Esophagus mucosa (tissue), 1 donor: ENCODE measurements around the gene KRT24. TPM values are rescaled to one million over a fixed set of nuclear protein-coding genes. Genes with fewer than 3 reads are reported as not detected.
"Not testable (repeated sequence)": the region's sequence is repeated elsewhere in the genome, so short reads cannot be mapped to it uniquely, and the experiment has no call there.

Source experiments
- ATAC-seq: fragments of 200-7000 bp; cut with Tn5 transposase; one replicate; pipeline ENCODE4 v1.9.1; 2020
- total RNA-seq: library from RNA; stranded (reverse); gene quantifications from one replicate; pipeline ENCODE4 v1.2.4, GENCODE V29; 2023
- donor health status: DM: yes; HTN: yes; CAD: no.

KRT24 gene
- 10.0 TPM for total RNA-seq

GRCh38 chr17:40703652-40704051, at the start of gene KRT24:
KRT24 (minus strand) TSS chr17:40703752; CDS start chr17:40703693, 59 bp downstream.
- peak; percentile 61 for ATAC-seq

DNA sequence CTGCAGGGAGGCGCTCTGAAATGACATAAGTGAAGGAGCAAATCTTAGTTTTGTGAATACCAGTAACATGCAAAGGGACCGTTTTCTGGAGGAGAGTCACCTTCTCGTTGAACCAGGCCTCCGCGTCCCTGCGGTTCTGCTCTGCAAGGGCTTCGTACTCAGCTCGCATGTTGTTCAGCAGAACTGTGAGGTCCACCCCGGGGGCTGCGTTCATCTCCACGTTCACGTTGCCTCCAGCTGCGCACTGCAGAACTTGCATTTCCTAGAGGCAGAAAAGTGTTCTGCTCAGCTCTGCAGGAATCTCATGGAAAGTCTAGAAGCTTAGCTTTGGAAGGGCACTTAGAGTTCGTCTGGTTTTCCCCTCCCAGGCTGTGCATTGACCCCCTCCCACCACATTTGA, 47.5 kb upstream of the KRT24 start:
- ATAC-seq: no peak

DNA sequence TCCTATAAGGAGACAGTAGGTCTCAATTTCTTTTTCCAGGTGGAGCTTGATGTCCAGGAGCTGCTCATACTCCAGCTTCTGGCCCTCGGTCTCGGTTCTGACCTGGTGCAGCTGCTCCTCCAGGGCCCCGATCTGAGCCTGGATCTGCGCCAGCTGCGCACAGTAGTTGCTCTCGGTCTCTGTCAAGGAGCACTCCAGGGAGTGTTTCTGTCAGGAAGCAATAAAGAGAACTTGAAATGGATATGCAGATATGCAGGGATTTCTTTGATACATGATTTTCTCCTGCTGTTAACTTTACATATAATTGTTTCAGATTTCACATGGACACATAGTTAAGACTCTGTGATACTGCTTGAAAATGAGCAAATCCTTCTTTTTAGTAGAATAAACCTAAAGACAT, 46.8 kb upstream of the KRT24 start:
- ATAC-seq: no peak

- not testable (repeated sequence) for ATAC-seq
These were observed 45.1 kb upstream of the KRT24 start for GRCh38 chr17:40748666-40749065.

DNA sequence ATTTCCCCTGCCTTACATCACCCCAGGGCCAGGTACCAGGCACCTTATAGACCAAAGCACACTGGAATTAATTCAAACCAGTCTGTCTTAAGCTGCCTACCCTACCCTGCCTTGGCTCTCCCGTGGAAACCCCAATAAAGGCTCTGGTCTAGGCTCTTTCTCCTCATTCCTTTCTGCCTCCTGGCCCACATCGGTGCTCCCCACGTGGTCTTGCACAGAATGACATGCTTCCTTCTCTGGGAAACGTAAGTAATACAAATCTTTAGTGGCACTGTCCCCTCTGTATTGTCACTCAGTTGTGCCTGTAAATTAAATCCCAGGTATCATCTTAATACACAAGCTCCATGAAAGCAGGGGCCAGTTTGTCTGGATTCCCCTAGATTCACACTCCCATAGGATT, 35.0 kb upstream of the KRT24 start:
- ATAC-seq: no peak

GRCh38 chr17:40735016-40735415, 31.5 kb upstream of the KRT24 start:
- peak; percentile 92 for ATAC-seq

GRCh38 chr17:40734018-40734417, 30.5 kb upstream of the KRT24 start:
- no peak for ATAC-seq

GRCh38 chr17:40730970-40731369, 27.4 kb upstream of the KRT24 start:
- ATAC-seq: no peak

- peak; percentile 75 for ATAC-seq
These were observed 24.1 kb upstream of the KRT24 start for GRCh38 chr17:40727447-40728231.

GRCh38 chr17:40726919-40727318, 23.4 kb upstream of the KRT24 start:
- ATAC-seq: peak; percentile 49

DNA sequence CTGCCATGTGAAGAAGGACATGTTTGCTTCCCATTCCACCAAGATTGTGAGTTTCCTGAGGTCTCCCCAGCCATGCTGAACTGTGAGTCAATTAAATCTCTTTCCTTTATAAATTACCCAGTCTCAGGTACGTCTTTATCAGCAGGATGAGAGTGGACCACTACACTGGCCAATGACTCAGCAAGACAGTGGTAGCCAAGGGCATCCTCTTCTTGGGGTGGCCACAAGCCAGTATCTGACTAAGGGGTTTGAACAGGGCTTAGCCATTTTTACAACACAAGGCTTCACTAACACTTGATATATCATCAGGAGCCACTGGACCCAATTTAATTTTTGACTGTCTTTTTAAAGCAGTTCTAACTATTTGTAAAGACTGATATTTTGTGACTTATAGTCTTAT, 21.1 kb upstream of the KRT24 start:
- no peak for ATAC-seq

GRCh38 chr17:40722241-40722640, 18.7 kb upstream of the KRT24 start:
- ATAC-seq: no peak

GRCh38 chr17:40720899-40721298, 17.3 kb upstream of the KRT24 start:
- ATAC-seq: no peak

DNA sequence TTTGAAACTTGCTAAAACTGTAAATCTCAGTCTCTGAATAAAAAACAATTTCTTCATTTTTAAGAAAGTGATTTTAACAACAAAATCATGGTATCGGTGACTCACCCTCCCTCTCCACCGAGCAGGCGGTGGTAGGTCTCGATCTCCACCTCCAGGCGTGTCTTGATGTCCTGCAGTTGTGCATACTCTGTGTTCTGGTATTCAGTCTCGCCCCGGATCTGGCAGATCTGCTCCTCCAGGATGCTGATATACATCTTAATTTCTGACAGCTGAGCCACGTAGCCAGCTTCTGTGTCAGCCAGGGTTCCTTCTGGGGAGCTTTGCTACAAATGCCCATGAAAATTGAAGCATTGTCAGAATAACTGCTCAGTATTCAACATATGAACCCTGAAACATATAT, 15.4 kb upstream of the KRT24 start:
- peak; percentile 70 for ATAC-seq

DNA sequence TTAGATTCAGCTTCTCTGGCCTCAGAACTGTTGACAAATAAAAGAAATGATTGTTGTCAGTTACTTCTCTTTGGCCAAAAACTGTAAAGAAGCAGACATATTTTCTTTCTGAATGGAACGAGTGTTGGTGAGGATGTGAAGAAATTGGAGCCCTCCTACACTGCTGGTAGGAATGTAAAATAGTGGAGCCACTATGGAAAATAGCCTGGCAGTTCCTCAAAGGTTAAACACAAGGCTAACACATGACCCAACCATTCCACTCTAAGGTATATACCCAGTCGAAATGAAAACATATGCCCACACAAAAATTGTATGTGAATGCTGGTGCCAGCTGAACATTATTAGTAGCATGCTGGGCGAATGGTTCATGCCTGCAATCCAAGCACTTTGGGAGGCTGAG, 14.2 kb upstream of the KRT24 start:
- ATAC-seq: no peak

DNA sequence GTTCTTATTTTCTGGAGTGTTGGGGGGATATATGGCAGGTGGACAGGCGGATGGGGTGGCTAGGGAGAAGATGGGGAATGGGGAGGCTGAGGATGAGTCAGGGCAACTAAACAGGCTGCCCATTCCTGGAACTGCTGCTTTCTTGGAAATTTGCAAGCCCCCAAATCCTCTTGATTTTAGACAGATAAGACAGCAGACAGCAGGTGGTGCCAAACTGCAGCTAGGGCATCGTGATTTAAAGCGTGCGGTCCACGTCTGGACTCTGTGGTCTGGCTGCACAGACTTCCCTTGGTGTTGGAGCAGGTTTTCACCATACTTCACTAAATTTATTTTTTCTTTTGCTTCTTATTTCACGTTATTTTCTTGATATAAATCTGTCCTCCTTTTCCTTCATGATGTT, 10.9 kb upstream of the KRT24 start:
- no peak for ATAC-seq

DNA sequence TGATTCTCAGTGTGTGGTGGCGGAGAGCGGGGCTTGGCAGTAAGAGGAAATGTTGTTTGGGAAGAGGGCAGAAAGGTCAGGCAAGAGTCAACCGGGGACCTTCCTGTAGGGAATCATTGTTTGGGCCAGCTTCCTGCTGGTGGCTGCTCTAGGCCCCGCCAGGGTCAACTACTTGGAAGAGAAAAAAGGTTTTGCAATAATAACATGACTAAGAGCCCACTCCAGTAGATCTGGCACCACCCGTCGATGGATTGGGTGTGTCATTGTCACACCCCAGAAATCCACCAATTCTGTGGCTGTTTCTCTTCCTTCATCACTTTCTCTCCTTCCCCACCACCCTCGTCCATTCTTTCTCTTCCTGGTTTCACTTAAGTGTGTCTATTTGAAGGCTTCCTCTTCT, 4.2 kb upstream of the KRT24 start:
- peak; percentile 88 for ATAC-seq

GRCh38 chr17:40705584-40705983, 2.0 kb upstream of the KRT24 start:
- ATAC-seq: peak; percentile 65

- peak; percentile 28 for ATAC-seq
These were observed 1.3 kb downstream of the KRT24 start for GRCh38 chr17:40702271-40702670.

GRCh38 chr17:40699853-40700252, 3.7 kb downstream of the KRT24 start:
- ATAC-seq: no peak

GRCh38 chr17:40699371-40699770, 4.2 kb downstream of the KRT24 start:
- ATAC-seq: no peak

- no peak for ATAC-seq
These were observed 6.3 kb downstream of the KRT24 start for GRCh38 chr17:40697297-40697696.

DNA sequence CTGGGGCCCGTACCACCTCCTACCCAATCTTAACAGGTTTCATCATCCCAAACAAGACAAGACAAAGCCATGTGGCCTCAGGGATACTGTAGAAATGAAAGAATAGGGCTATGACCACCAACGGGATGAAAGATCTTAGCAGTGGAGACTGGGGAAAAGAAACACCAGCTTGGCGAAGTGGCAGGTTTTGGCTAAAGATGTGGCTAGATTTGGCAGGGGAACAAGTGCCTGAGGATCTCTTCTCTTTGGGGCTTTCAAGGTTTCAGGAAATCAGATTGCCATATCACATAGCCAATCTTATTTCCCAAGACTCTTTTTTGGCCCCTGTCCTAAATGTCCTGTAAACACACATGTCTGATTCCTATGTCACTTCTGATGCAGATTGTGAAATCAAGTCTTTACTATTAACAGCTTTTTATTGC, 6.9 kb downstream of the KRT24 start:
- peak; percentile 27 for ATAC-seq

- no peak for ATAC-seq
These were observed 7.6 kb downstream of the KRT24 start for GRCh38 chr17:40695874-40696472.
